Parathyroid adenoma (tissue), 2 donors: ENCODE measurements around the gene PHLDB1.

Experiments used
- H2AFZ ChIP-seq: fragments of 300-600 bp; sonication (generic); one replicate; pipeline ENCODE4 v1.7.0; 2017; ENCODE audit warnings: antibody characterized with exemption, mild to moderate bottlenecking
- H3K27ac ChIP-seq: fragments of 300-600 bp; sonication (generic); one replicate; pipeline ENCODE4 v1.7.0; 2017
- H3K27me3 ChIP-seq: fragments of 300-600 bp; sonication (generic); one replicate; pipeline ENCODE4 v1.7.0; 2017; ENCODE audit warnings: low read length; ENCODE audit not compliant: control insufficient read depth, insufficient read depth
- H3K36me3 ChIP-seq: fragments of 300-600 bp; sonication (generic); one replicate; pipeline ENCODE4 v1.7.0; 2017; ENCODE audit warnings: low read length; ENCODE audit not compliant: control insufficient read depth, insufficient read depth
- H3K4me1 ChIP-seq: fragments of 300-600 bp; sonication (generic); one replicate; pipeline ENCODE4 v1.7.0; 2017; ENCODE audit warnings: control low read depth
- H3K4me2 ChIP-seq: fragments of 300-600 bp; sonication (generic); one replicate; pipeline ENCODE4 v1.7.0; 2017; ENCODE audit warnings: low read length
- H3K4me3 ChIP-seq: fragments of 300-600 bp; sonication (generic); one replicate; pipeline ENCODE4 v1.7.0; 2017; ENCODE audit warnings: low read depth, low read length
- H3K79me2 ChIP-seq: fragments of 300-600 bp; sonication (generic); one replicate; pipeline ENCODE4 v1.7.0; 2017; ENCODE audit warnings: control low read depth
- H3K9ac ChIP-seq: fragments of 300-600 bp; sonication (generic); one replicate; pipeline ENCODE4 v1.7.0; 2017; ENCODE audit warnings: mild to moderate bottlenecking
- H3K9me3 ChIP-seq: fragments of 300-600 bp; sonication (generic); one replicate; pipeline ENCODE4 v1.7.0; 2017; ENCODE audit warnings: low read length; ENCODE audit not compliant: control insufficient read depth
- CTCF ChIP-seq: fragments of 300-600 bp; sonication (generic); IDR thresholded peaks from one replicate; pipeline ENCODE4 v1.7.0; 2017; ENCODE audit warnings: antibody characterized with exemption, mild to moderate bottlenecking
- donor health status: primary hyperparathyroidism.

The PHLDB1 gene

GRCh38 chr11:118651820-118652219, 44.4 kb downstream of the PHLDB1 start:
- Histone ChIP-seq H3K36me3 (no peaks in the 10 kb centered on the region), H3K27ac (no peak overlapping the region), H3K4me2 (no peak overlapping the region), H3K4me3 (no peak overlapping the region), H3K9me3 (no peaks in the 10 kb centered on the region), H3K4me1 (no peaks in the 10 kb centered on the region), H3K79me2 (no peaks in the 10 kb centered on the region), H3K27me3 (no peaks in the 10 kb centered on the region), H2AFZ (no peak overlapping the region), H3K9ac (no peak overlapping the region)
- TF ChIP-seq CTCF: no peak

- no peak for TF ChIP-seq CTCF
- Histone ChIP-seq H3K27ac (no peak overlapping the region), H3K9ac (no peak overlapping the region)
Measured at GRCh38 chr11:118652681-118653181, 45.3 kb downstream of the PHLDB1 start.

GRCh38 chr11:118653684-118654390, 46.4 kb downstream of the PHLDB1 start:
- H3K79me2 ChIP-seq: no peaks in the 10 kb centered on the region
- H3K27me3 ChIP-seq: no peaks in the 10 kb centered on the region
- H3K27ac ChIP-seq: no peak overlapping the region
- H3K4me1 ChIP-seq: no peaks in the 10 kb centered on the region
- H2AFZ ChIP-seq: no peak overlapping the region
- H3K4me3 ChIP-seq: no peak overlapping the region
- no peaks in the 10 kb centered on the region for H3K36me3 ChIP-seq
- no peak for TF ChIP-seq CTCF
- H3K4me2 ChIP-seq: no peak overlapping the region
- H3K9ac ChIP-seq: no peak overlapping the region
- H3K9me3 ChIP-seq: no peaks in the 10 kb centered on the region

More at GRCh38 chr11:118652681-118653181, 45.3 kb downstream of the PHLDB1 start:
- Histone ChIP-seq H3K4me1 (no peaks in the 10 kb centered on the region), H3K27me3 (no peaks in the 10 kb centered on the region), H2AFZ (no peak overlapping the region), H3K9me3 (no peaks in the 10 kb centered on the region), H3K79me2 (no peaks in the 10 kb centered on the region), H3K4me2 (no peak overlapping the region), H3K36me3 (no peaks in the 10 kb centered on the region), H3K4me3 (no peak overlapping the region)

GRCh38 chr11:118655486-118656190, 48.2 kb downstream of the PHLDB1 start:
- no peak for TF ChIP-seq CTCF
- H3K27ac ChIP-seq: no peak overlapping the region
- no peak overlapping the region for H3K4me2 ChIP-seq
- no peak overlapping the region for H2AFZ ChIP-seq
- no peaks in the 10 kb centered on the region for H3K79me2 ChIP-seq
- H3K9me3 ChIP-seq: no peaks in the 10 kb centered on the region
- no peaks in the 10 kb centered on the region for H3K27me3 ChIP-seq
- H3K4me3 ChIP-seq: no peak overlapping the region
- no peaks in the 10 kb centered on the region for H3K36me3 ChIP-seq
- no peak overlapping the region for H3K9ac ChIP-seq
- H3K4me1 ChIP-seq: no peaks in the 10 kb centered on the region
